GM21619 (cell line): ENCODE measurements around the gene TCN2.
"Not testable (repeated sequence)": the region's sequence is repeated elsewhere in the genome, so short reads cannot be mapped to it uniquely, and the experiment has no call there.

Experiments
- ATAC-seq: cut with Tn5 transposase; IDR thresholded peaks from one replicate; pipeline ENCODE4 v1.9.1; 2021; ENCODE audit not compliant: unreplicated experiment

Gene TCN2

DNA sequence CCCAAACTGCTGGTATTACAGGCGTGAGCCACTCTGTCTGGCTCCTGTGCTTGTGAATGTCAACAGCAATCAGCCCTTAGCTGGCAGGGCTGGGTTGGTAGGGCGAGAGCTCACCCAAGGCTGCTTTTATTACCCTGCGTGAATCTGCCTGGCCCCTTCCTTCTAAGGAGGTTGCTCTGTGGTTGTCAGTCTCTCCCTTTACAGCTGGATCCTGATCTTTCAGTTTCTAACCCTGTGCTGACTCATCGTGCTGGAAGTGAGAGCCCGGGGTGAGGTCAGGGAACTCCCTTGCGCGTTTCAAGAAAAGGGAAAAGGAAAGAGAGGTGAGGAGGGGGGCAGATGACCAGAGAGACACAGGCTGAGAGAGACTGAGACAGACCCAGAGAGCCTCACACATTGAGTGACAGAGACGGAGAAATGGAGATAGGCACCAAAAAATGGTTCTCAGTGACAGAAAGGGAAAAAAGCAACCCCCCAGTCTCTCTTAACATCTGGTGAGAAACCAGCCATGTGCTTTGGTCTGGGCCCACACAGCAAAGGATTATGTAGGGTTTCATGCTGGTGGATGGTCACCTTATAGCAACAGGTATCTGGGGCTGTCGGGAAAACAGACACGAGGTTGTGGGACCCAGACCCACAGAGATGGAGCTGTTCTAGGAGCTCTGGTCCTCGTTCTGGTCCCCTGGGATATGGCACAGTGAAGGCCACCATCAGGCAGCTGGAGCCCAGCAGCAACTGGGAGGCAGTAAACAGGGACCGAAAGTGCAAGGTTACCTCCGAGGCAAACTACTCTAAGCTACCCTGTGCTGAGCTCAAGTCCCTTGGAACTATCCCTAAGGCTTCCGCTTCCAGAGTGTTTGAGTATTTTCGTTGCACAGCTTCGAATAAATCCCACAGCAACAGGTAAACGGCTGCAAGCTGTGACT is 2.5 kb downstream of the TCN2 start:
- ATAC-seq: no peak

DNA sequence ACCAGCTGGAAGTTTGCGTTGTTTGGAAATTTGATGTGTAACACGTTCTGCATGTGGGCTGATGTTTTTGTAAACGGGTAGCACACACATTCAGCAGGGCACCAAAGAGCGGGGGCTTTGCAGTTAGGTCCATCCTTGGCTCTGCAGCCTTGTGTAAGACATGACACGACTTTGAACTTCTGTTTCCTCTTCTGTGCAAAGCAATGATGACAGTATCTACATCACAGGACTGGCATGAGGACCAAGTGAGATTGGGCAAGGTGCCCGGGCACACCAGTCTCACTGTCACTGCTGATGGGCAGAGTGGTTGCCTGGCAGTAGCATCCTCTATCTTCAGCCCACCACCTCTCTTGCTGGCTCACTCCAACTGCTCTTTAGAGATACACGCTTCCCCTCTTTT is 3.3 kb downstream of the TCN2 start:
- ATAC-seq: no peak

GRCh38 chr22:30611197-30611596 is 4.2 kb downstream of the TCN2 start:
- no peak for ATAC-seq

GRCh38 chr22:30612789-30613188 is 5.8 kb downstream of the TCN2 start:
- no peak for ATAC-seq

GRCh38 chr22:30614268-30614667 is 7.3 kb downstream of the TCN2 start:
- ATAC-seq: no peak

- no peak for ATAC-seq
Observed at GRCh38 chr22:30614879-30615278, 7.9 kb downstream of the TCN2 start.

GRCh38 chr22:30615543-30615954 is 8.6 kb downstream of the TCN2 start:
- no peak for ATAC-seq

- ATAC-seq: no peak
Observed at GRCh38 chr22:30617819-30618218, 10.8 kb downstream of the TCN2 start.

DNA sequence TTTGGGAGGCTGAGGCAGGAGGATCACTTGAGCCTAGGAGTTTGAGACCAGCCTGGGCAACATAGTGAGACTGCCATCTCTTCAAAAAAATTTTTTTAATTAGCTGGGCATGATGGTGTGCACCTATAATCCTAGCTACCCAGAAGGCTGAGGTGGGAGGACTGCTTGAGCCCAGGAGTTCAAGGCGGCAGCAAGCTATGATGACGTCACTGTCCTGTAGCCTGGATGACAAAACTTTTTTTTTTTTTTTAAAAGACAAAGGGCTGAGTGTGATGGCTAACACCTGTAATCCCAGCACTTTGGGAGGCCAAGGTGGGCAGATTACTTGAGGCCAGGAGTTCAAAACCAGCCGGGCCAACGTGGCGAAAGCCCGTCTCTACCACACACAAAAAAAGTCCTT is 12.9 kb downstream of the TCN2 start:
- not testable (repeated sequence) for ATAC-seq

DNA sequence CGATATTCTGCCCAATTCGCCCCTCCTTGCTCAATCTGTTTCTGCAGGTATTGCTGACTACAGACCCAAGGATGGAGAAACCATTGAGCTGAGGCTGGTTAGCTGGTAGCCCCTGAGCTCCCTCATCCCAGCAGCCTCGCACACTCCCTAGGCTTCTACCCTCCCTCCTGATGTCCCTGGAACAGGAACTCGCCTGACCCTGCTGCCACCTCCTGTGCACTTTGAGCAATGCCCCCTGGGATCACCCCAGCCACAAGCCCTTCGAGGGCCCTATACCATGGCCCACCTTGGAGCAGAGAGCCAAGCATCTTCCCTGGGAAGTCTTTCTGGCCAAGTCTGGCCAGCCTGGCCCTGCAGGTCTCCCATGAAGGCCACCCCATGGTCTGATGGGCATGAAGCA is 19.4 kb downstream of the TCN2 start:
- no peak for ATAC-seq

DNA sequence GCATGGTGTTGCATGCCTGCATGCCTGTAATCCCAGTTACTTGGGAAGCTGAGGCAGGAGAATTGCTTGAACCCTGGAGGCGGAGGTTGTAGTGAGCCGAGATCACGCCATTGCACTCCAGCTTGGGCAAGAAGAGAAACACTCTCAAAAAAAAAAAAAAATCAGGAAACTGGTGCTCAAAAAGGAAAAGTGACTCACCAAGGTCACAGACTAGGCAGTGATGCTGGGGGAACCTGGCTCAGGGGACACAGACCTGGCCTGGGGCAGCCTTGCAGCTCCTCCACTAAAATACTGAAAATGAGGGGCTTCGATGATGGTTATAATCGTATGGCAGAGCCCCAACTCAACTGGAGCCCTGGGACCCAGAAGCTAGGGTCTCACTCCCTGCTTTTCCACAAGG is 20.5 kb downstream of the TCN2 start:
- ATAC-seq: no peak

- no peak for ATAC-seq
Observed at GRCh38 chr22:30628491-30628890, 21.5 kb downstream of the TCN2 start.

DNA sequence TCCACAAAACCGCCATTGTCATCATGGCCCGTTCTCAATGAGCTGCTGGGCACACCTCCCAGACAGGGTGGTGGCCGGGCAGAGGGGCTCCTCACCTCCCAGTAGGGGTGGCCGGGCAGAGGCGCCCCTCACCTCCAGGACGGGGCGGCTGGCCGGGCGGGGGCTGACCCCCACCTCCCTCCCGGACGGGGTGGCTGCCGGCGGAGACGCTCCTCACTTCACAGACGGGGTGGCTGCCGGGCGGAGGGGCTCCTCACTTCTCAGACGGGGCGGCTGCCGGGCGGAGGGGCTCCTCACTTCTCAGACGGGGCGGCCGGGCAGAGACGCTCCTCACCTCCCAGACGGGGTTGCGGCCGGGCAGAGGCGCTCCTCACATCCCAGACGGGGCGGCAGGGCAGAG is 24.5 kb downstream of the TCN2 start:
- not testable (repeated sequence) for ATAC-seq

DNA sequence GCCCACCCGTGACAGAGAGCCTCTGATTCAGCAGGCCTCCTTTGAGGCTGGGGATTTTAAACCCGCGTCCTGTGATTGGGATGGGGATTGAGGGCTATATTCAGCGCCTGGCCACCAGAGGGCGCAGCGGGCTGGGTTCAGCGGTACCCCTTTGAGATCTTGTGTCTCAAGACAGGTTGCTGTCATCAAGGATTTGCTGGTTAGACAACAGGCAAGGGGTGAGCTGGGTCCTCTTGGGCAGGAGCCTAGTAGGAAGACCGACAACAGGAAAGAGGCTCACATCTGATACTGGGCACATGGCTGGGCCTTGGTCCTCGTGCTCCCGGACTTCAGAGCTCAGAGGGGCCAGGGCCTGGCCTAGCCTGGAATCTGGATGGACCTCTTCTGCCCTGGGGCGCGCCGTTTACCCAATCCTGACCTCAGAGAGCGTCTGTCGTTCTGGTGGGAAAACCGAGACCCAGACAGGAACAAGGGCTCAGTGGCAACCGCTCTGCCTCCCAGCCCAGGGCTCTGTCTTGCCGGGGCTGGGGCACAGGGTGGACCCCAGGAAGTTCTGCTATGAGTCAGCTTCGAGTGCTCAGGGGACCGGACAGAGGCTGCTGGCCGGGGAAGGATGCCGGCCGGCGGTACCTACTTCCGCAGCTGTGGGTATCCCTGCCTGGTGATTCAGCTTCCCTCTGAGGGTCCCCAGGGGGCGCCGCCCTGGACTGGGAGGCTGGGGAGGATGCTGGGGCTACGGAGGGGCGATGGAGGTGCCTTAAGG is 27.7 kb downstream of the TCN2 start:
- peak; percentile 45 for ATAC-seq

DNA sequence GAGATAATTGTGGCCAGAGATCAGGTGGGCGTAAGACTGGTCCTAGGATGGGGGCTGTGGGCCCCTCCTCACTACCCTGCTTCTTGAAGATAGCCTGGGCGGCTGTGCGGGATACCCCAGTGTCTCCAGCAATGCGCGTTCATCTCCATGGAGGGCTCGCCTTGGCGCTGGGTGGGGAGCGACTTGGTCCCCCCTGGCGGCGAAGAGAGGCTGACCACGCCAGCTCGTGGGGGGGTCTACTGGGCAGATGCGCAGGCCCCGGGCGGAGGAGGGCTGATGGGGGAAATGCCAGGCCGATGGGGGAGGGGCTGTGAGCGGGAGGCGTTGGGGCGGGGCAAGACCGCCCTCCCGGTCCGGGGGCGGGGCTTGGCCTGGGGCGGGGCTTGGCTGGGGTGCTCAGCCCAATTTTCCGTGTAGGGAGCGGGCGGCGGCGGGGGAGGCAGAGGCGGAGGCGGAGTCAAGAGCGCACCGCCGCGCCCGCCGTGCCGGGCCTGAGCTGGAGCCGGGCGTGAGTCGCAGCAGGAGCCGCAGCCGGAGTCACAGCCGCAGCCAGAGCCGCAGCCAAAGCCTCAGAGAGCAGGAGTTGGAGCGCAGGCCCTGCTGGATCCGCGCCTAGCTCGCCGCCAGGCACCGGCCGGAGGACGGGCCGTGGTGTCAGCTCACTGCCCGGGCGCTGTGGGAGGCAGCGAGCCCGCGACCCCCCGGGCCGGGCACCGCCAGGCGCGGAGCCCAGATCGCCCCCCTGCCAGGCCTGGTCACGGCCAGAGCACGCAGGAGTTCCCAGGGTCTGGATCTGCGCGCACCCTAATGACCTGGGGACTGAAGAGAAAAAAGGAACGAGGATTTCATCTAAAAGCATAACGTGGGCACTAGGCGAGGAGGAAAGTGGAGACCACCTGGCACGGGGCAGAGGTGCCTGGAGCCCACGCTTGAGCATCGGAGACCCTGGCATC is 28.6 kb downstream of the TCN2 start, which contains the start of gene SLC35E4:
TSS of gene SLC35E4 (plus strand) at position 509 of the 953 bp plus-strand sequence. CDS start 670 bp downstream, outside the sequence.
- peak; percentile 60 for ATAC-seq

DNA sequence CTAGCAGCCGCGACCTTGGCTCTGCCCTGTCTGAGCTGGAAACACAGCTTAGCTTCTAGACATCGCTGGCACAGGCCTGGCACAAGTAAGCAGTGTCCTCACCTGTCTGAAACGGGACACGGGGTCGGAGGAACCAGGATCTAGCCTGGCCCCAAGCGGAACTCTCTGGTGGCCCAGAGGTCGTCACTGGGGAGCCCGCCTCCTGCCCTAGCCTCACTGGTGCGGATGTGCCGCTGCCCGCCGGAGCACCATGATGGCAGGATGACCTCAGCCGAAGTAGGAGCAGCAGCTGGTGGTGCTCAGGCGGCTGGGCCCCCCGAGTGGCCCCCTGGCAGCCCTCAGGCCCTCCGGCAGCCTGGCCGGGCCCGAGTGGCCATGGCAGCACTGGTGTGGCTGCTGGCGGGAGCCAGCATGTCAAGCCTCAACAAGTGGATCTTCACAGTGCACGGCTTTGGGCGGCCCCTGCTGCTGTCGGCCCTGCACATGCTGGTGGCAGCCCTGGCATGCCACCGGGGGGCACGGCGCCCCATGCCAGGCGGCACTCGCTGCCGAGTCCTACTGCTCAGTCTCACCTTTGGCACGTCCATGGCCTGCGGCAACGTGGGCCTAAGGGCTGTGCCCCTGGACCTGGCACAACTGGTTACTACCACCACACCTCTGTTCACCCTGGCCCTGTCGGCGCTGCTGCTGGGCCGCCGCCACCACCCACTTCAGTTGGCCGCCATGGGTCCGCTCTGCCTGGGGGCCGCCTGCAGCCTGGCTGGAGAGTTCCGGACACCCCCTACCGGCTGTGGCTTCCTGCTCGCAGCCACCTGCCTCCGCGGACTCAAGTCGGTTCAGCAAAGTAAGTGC is 29.5 kb downstream of the TCN2 start:
- no peak for ATAC-seq

DNA sequence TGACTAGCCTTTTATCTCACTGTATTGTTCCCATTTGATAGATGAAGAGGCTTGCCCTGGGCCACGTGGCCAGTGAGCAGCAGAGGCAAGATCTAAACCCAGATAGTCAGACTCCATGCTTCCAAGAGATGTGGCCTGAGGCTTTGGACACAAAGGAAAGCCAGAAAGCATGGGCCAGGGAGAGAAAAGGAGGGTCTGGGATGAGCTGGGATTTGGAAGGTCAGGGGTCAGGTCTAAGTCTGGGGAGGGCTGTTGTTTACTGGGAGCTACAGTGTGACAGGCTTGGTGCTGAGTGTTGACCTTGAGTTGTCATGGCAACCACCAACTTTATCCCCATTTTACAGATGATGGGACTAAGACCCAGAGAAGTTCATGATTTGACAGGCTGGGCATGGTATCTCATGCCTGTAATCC is 30.7 kb downstream of the TCN2 start:
- ATAC-seq: no peak

GRCh38 chr22:30640361-30640760 is 33.4 kb downstream of the TCN2 start:
- no peak for ATAC-seq

DNA sequence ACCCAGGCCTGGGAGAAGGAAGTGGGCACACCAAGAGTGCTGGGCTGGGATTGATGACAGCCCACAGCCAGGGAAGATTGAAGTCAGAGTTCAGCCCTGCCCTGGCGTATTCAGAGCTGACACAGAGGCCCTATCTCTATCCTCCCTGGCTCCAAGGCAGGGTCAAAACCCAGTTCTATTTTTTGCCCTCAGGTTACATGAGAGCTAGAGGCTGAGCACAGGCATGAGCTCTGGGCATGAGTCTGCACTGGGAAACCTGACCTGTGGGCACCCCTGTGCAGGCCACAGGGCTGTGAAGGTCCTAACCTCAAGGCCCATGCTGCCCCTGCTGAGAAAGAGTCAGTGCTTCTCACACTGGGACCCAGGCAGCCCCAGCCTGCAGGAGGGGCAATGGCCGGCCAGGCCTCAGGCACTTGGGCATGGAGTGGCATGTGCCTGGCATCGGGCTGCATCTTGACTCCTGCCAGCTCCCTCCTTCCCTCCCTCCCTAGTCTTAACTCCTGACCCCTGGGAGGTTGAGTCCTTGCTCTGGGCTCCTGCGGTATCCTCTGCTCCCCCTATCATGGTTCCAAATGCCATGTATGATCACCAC is 34.0 kb downstream of the TCN2 start:
- no peak for ATAC-seq
